NCI-H2196 treated with DMSO at 0.1 percent for 48 hours (cell line): ENCODE data around the gene LAYN.

Experiments
- DNase-seq: peaks from one replicate; lab custom pipeline; 2025; ENCODE audit not compliant: unreplicated experiment; lab: John Stamatoyannopoulos, UW

The LAYN gene

GRCh38 chr11:111560800-111561199 lies 20.3 kb downstream of the LAYN start:
- no peak for DNase-seq

- DNase-seq = no peak
Measured at GRCh38 chr11:111561306-111561705, 20.8 kb downstream of the LAYN start.

- no peak for DNase-seq
Measured at GRCh38 chr11:111561791-111562325, 21.3 kb downstream of the LAYN start.

GRCh38 chr11:111562692-111563389 lies 22.3 kb downstream of the LAYN start:
- no peak for DNase-seq

- DNase-seq = peak; percentile 52
Measured at GRCh38 chr11:111565114-111565720, 24.7 kb downstream of the LAYN start.

- DNase-seq = no peak
Measured at GRCh38 chr11:111566324-111566723, 25.8 kb downstream of the LAYN start.

- DNase-seq = no peak
Measured at GRCh38 chr11:111569476-111569875, 29.0 kb downstream of the LAYN start.

- DNase-seq = no peak
Measured at GRCh38 chr11:111570796-111571195, 30.3 kb downstream of the LAYN start.

GRCh38 chr11:111571829-111572501 lies 31.4 kb downstream of the LAYN start:
- DNase-seq = no peak

- DNase-seq = no peak
Measured at GRCh38 chr11:111572581-111572980, 32.1 kb downstream of the LAYN start.

GRCh38 chr11:111573821-111574249 lies 33.3 kb downstream of the LAYN start:
- no peak for DNase-seq

- DNase-seq = no peak
Measured at GRCh38 chr11:111574373-111575225, 34.1 kb downstream of the LAYN start.

- no peak for DNase-seq
Measured at GRCh38 chr11:111575740-111576139, 35.2 kb downstream of the LAYN start.

- no peak for DNase-seq
Measured at GRCh38 chr11:111577821-111578220, 37.3 kb downstream of the LAYN start.

GRCh38 chr11:111581341-111581740 lies 40.8 kb downstream of the LAYN start:
- no peak for DNase-seq

GRCh38 chr11:111582163-111582562 lies 41.6 kb downstream of the LAYN start:
- DNase-seq = no peak

GRCh38 chr11:111582881-111583280 lies 42.4 kb downstream of the LAYN start:
- no peak for DNase-seq

GRCh38 chr11:111585371-111585770 lies 44.9 kb downstream of the LAYN start:
- DNase-seq = no peak

- DNase-seq = peak; percentile 19
Measured at GRCh38 chr11:111586388-111586831, 45.9 kb downstream of the LAYN start.

GRCh38 chr11:111589114-111589513 lies 48.6 kb downstream of the LAYN start:
- DNase-seq = no peak
